HEK293 (cell line): ENCODE measurements around the gene CANT1.
A peak's percentile ranks its signal among the peaks of the same experiment; 100 is the strongest.

Experiments used
- EGR2 ChIP-seq: fragments of 450-650 bp; formaldehyde crosslinking; IDR thresholded peaks from 2 replicates; pipeline ENCODE4 v1.5.1; 2016; ENCODE audit warnings: low read depth, missing biosample characterization, missing genetic modification characterization
- GLIS2 ChIP-seq: fragments of 450-650 bp; formaldehyde crosslinking; IDR thresholded peaks from 2 replicates; pipeline ENCODE4 v1.5.1; 2016; ENCODE audit warnings: missing biosample characterization, missing genetic modification characterization
- IKZF3 ChIP-seq: fragments of 450-650 bp; IDR thresholded peaks from 2 replicates; pipeline ENCODE4 v1.5.0; 2018; ENCODE audit warnings: missing biosample characterization, mild to moderate bottlenecking, missing genetic modification characterization, moderate library complexity
- KLF16 ChIP-seq: fragments of 450-650 bp; formaldehyde crosslinking; IDR thresholded peaks from 2 replicates; pipeline ENCODE4 v1.5.1; 2017; ENCODE audit warnings: missing biosample characterization, missing genetic modification characterization
- RBAK ChIP-seq: fragments of 450-650 bp; formaldehyde crosslinking; IDR thresholded peaks from 2 replicates; pipeline ENCODE4 v1.5.1; 2016; ENCODE audit warnings: missing biosample characterization, missing genetic modification characterization
- SALL2 ChIP-seq: fragments of 450-650 bp; formaldehyde crosslinking; IDR thresholded peaks from 2 replicates; pipeline ENCODE4 v1.5.0; 2017; ENCODE audit warnings: missing biosample characterization, mild to moderate bottlenecking, missing genetic modification characterization, borderline replicate concordance
- SCRT2 ChIP-seq: fragments of 450-650 bp; formaldehyde crosslinking; IDR thresholded peaks from 2 replicates; pipeline ENCODE4 v1.5.1; 2016; ENCODE audit warnings: missing biosample characterization, missing genetic modification characterization
- SP7 ChIP-seq: fragments of 450-650 bp; formaldehyde crosslinking; IDR thresholded peaks from 2 replicates; pipeline ENCODE4 v1.5.1; 2016; ENCODE audit warnings: missing biosample characterization, missing genetic modification characterization
- ZBTB17 ChIP-seq: fragments of 450-650 bp; formaldehyde crosslinking; IDR thresholded peaks from 2 replicates; pipeline ENCODE4 v1.5.1; 2016; ENCODE audit warnings: missing biosample characterization, missing genetic modification characterization
- ZBTB48 ChIP-seq: fragments of 450-650 bp; formaldehyde crosslinking; IDR thresholded peaks from 2 replicates; pipeline ENCODE4 v1.5.1; 2016; ENCODE audit warnings: missing biosample characterization, missing genetic modification characterization
- ZBTB8A ChIP-seq: fragments of 450-650 bp; formaldehyde crosslinking; IDR thresholded peaks from 2 replicates; pipeline ENCODE4 v1.5.1; 2016; ENCODE audit warnings: missing biosample characterization, missing genetic modification characterization
- ZEB2 ChIP-seq: fragments of 450-650 bp; formaldehyde crosslinking; IDR thresholded peaks from 2 replicates; pipeline ENCODE4 v1.5.1; 2016; ENCODE audit warnings: missing biosample characterization, missing genetic modification characterization
- ZFP41 ChIP-seq: fragments of 450-650 bp; formaldehyde crosslinking; IDR thresholded peaks from 2 replicates; pipeline ENCODE4 v1.5.1; 2016; ENCODE audit warnings: missing biosample characterization, missing genetic modification characterization, borderline replicate concordance
- ZIC2 ChIP-seq: fragments of 450-650 bp; formaldehyde crosslinking; IDR thresholded peaks from 2 replicates; pipeline ENCODE4 v1.5.1; 2016; ENCODE audit warnings: missing biosample characterization, missing genetic modification characterization
- ZNF10 ChIP-seq: fragments of 450-650 bp; formaldehyde crosslinking; IDR thresholded peaks from 2 replicates; pipeline ENCODE4 v1.5.1; 2017; ENCODE audit warnings: missing biosample characterization, missing genetic modification characterization
- ZNF138 ChIP-seq: fragments of 450-650 bp; formaldehyde crosslinking; IDR thresholded peaks from 2 replicates; pipeline ENCODE4 v1.5.1; 2016; ENCODE audit warnings: missing biosample characterization, missing genetic modification characterization, borderline replicate concordance
- ZNF155 ChIP-seq: fragments of 450-650 bp; formaldehyde crosslinking; IDR thresholded peaks from 2 replicates; pipeline ENCODE4 v1.5.1; 2016; ENCODE audit warnings: missing biosample characterization, missing genetic modification characterization
- ZNF157 ChIP-seq: fragments of 450-650 bp; formaldehyde crosslinking; IDR thresholded peaks from 2 replicates; pipeline ENCODE4 v1.5.1; 2016; ENCODE audit warnings: missing biosample characterization, missing genetic modification characterization
- ZNF16 ChIP-seq: fragments of 450-650 bp; formaldehyde crosslinking; IDR thresholded peaks from 2 replicates; pipeline ENCODE4 v1.5.1; 2016; ENCODE audit warnings: low read depth, missing biosample characterization, missing genetic modification characterization
- ZNF274 ChIP-seq, 2 experiments: fragments of 200-500 bp in 1 of 2; fragments of 450-650 bp in 1 of 2; sonication (Bioruptor generic) in 1 of 2; formaldehyde crosslinking in 1 of 2; IDR thresholded peaks; 2 replicates each; pipeline versions ENCODE4 v1.5.1 to v1.6.1; 2014 to 2016; ENCODE audit warnings: borderline replicate concordance in 1 of 2, inconsistent platforms in 1 of 2, low read length in 1 of 2, missing biosample characterization in 1 of 2, missing genetic modification characterization in 1 of 2
- ZNF37A ChIP-seq: fragments of 450-650 bp; IDR thresholded peaks from 2 replicates; pipeline ENCODE4 v1.5.1; 2018; ENCODE audit warnings: missing biosample characterization, missing genetic modification characterization
- ZNF391 ChIP-seq: fragments of 450-650 bp; formaldehyde crosslinking; IDR thresholded peaks from 2 replicates; pipeline ENCODE4 v1.5.1; 2016; ENCODE audit warnings: low read depth, missing biosample characterization, missing genetic modification characterization, borderline replicate concordance
- ZNF394 ChIP-seq: fragments of 450-650 bp; formaldehyde crosslinking; IDR thresholded peaks from 2 replicates; pipeline ENCODE4 v1.5.1; 2016; ENCODE audit warnings: missing biosample characterization, missing genetic modification characterization, mild to moderate bottlenecking, moderate library complexity, borderline replicate concordance
- ZNF555 ChIP-seq: fragments of 450-650 bp; formaldehyde crosslinking; conservative IDR thresholded peaks from 2 replicates; pipeline ENCODE4 v1.5.1; 2017; ENCODE audit warnings: missing biosample characterization, mild to moderate bottlenecking, missing genetic modification characterization, inconsistent platforms
- ZNF626 ChIP-seq: fragments of 450-650 bp; sonication (Bioruptor Pico); formaldehyde crosslinking; IDR thresholded peaks from 2 replicates; pipeline ENCODE4 v1.5.1; 2018; ENCODE audit warnings: missing biosample characterization, missing genetic modification characterization, inconsistent platforms
- ZNF654 ChIP-seq: fragments of 450-650 bp; formaldehyde crosslinking; IDR thresholded peaks from 2 replicates; pipeline ENCODE4 v1.5.1; 2016; ENCODE audit warnings: low read depth, missing biosample characterization, missing genetic modification characterization
- ZNF76 ChIP-seq: fragments of 450-650 bp; formaldehyde crosslinking; IDR thresholded peaks from 2 replicates; pipeline ENCODE4; 2016; ENCODE audit warnings: low read depth, missing biosample characterization, missing genetic modification characterization, borderline replicate concordance
- ZNF768 ChIP-seq: fragments of 450-650 bp; formaldehyde crosslinking; IDR thresholded peaks from 2 replicates; pipeline ENCODE4 v1.5.1; 2018; ENCODE audit warnings: missing biosample characterization, mild to moderate bottlenecking, missing genetic modification characterization
- ZNF785 ChIP-seq: fragments of 450-650 bp; formaldehyde crosslinking; IDR thresholded peaks from 2 replicates; pipeline ENCODE4 v1.5.1; 2016; ENCODE audit warnings: missing biosample characterization, missing genetic modification characterization
- TF ChIP-seq, protein P1 (sequence below): fragments of 450-650 bp; formaldehyde crosslinking; optimal IDR thresholded peaks from 2 replicates; pipeline ENCODE3; 2016; ENCODE audit warnings: missing biosample characterization, mild to moderate bottlenecking, missing genetic modification characterization
- TF ChIP-seq, protein P2 (sequence below): fragments of 450-650 bp; formaldehyde crosslinking; IDR thresholded peaks from 2 replicates; pipeline ENCODE4 v1.5.1; 2016; ENCODE audit warnings: missing biosample characterization, missing genetic modification characterization
- TF ChIP-seq, protein P3 (sequence below): fragments of 450-650 bp; formaldehyde crosslinking; IDR thresholded peaks from 2 replicates; pipeline ENCODE4 v1.5.0; 2017; ENCODE audit warnings: missing biosample characterization, missing genetic modification characterization, borderline replicate concordance
- TF ChIP-seq, protein P4 (sequence below): fragments of 450-650 bp; formaldehyde crosslinking; IDR thresholded peaks from 2 replicates; pipeline ENCODE4 v1.5.1; 2017; ENCODE audit warnings: missing biosample characterization, missing genetic modification characterization
- TF ChIP-seq, protein P5 (sequence below): fragments of 450-650 bp; formaldehyde crosslinking; IDR thresholded peaks from 2 replicates; pipeline ENCODE4 v1.5.1; 2016; ENCODE audit warnings: missing biosample characterization, missing genetic modification characterization

Gene CANT1

DNA sequence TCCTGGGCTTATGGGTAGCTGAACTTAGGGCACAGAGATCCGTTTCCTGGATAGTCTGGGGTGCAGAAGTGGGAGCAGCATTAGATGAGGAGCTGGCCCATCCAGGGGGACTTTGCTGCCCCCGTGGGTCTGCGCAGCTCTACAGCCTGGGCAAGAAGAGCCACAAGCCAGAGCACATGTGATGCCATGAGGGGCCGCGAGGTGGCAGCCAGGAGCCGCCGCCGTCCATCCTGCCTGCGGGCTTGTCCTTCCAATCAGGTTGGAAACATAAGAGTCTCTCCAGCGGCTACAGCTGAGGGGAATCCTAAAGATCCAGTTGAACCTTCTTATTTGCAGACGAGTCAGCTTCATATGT lies 36.3 kb upstream of the CANT1 start (continued):
- TF ChIP-seq, protein P1, sequence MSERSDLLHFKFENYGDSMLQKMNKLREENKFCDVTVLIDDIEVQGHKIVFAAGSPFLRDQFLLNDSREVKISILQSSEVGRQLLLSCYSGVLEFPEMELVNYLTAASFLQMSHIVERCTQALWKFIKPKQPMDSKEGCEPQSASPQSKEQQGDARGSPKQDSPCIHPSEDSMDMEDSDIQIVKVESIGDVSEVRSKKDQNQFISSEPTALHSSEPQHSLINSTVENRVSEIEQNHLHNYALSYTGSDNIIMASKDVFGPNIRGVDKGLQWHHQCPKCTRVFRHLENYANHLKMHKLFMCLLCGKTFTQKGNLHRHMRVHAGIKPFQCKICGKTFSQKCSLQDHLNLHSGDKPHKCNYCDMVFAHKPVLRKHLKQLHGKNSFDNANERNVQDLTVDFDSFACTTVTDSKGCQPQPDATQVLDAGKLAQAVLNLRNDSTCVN (tag by site-specific recombination): no peak
- TF ChIP-seq ZNF37A (tag by site-specific recombination): no peak
- no peak for TF ChIP-seq ZNF274 (IDR thresholded peaks at IDR 0.05; ENCODE audit: low read length)
- TF ChIP-seq ZNF274 (tag by site-specific recombination; IDR thresholded peaks at IDR 0.05; ENCODE audit: borderline replicate concordance): no peak
- TF ChIP-seq ZNF626: no peak
- no peak for TF ChIP-seq ZNF10 (tag by site-specific recombination)
- TF ChIP-seq ZBTB17 (tag by site-specific recombination): no peak
- TF ChIP-seq ZNF654 (tag by site-specific recombination): peak; percentile 69
- TF ChIP-seq ZNF16 (tag by site-specific recombination): no peak
- TF ChIP-seq, protein P2, sequence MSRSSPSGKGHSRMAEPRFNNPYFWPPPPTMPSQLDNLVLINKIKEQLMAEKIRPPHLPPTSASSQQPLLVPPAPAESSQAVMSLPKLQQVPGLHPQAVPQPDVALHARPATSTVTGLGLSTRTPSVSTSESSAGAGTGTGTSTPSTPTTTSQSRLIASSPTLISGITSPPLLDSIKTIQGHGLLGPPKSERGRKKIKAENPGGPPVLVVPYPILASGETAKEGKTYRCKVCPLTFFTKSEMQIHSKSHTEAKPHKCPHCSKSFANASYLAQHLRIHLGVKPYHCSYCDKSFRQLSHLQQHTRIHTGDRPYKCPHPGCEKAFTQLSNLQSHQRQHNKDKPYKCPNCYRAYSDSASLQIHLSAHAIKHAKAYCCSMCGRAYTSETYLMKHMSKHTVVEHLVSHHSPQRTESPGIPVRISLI (tag by site-specific recombination): no peak
- TF ChIP-seq IKZF3 (tag by site-specific recombination): peak; percentile 31; the same call in 1 of the 2 replicates
- TF ChIP-seq ZNF768: no peak
- no peak for TF ChIP-seq ZEB2
- peak; percentile 43 for TF ChIP-seq GLIS2 (tag by site-specific recombination)
- no peak for TF ChIP-seq SALL2 (tag by site-specific recombination)
- TF ChIP-seq ZNF76 (tag by site-specific recombination): no peak
- no peak for TF ChIP-seq ZNF391 (tag by site-specific recombination)
- no peak for TF ChIP-seq KLF16
- TF ChIP-seq ZNF785 (tag by site-specific recombination): no peak
- TF ChIP-seq ZFP41 (tag by site-specific recombination): no peak
- no peak for TF ChIP-seq EGR2 (tag by site-specific recombination)
- TF ChIP-seq, protein P3, sequence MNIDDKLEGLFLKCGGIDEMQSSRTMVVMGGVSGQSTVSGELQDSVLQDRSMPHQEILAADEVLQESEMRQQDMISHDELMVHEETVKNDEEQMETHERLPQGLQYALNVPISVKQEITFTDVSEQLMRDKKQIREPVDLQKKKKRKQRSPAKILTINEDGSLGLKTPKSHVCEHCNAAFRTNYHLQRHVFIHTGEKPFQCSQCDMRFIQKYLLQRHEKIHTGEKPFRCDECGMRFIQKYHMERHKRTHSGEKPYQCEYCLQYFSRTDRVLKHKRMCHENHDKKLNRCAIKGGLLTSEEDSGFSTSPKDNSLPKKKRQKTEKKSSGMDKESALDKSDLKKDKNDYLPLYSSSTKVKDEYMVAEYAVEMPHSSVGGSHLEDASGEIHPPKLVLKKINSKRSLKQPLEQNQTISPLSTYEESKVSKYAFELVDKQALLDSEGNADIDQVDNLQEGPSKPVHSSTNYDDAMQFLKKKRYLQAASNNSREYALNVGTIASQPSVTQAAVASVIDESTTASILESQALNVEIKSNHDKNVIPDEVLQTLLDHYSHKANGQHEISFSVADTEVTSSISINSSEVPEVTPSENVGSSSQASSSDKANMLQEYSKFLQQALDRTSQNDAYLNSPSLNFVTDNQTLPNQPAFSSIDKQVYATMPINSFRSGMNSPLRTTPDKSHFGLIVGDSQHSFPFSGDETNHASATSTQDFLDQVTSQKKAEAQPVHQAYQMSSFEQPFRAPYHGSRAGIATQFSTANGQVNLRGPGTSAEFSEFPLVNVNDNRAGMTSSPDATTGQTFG (tag by site-specific recombination): no peak
- TF ChIP-seq ZBTB48 (tag by site-specific recombination): no peak
- no peak for TF ChIP-seq ZBTB8A (tag by site-specific recombination)
- TF ChIP-seq, protein P4, sequence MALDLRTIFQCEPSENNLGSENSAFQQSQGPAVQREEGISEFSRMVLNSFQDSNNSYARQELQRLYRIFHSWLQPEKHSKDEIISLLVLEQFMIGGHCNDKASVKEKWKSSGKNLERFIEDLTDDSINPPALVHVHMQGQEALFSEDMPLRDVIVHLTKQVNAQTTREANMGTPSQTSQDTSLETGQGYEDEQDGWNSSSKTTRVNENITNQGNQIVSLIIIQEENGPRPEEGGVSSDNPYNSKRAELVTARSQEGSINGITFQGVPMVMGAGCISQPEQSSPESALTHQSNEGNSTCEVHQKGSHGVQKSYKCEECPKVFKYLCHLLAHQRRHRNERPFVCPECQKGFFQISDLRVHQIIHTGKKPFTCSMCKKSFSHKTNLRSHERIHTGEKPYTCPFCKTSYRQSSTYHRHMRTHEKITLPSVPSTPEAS: no peak
- 0 out of 2 replicates have a peak, but pooled peaks have one; percentile 31 for TF ChIP-seq SCRT2 (tag by site-specific recombination)
- TF ChIP-seq ZNF394 (tag by site-specific recombination): no peak
- TF ChIP-seq ZNF155 (tag by site-specific recombination): no peak
- TF ChIP-seq SP7 (tag by site-specific recombination): no peak
- no peak for TF ChIP-seq ZNF555 (tag by site-specific recombination)
- no peak for TF ChIP-seq ZNF157
- TF ChIP-seq ZNF138 (tag by site-specific recombination): no peak
- TF ChIP-seq ZIC2 (tag by site-specific recombination): no peak
- no peak for TF ChIP-seq RBAK (tag by site-specific recombination)
- TF ChIP-seq, protein P5, sequence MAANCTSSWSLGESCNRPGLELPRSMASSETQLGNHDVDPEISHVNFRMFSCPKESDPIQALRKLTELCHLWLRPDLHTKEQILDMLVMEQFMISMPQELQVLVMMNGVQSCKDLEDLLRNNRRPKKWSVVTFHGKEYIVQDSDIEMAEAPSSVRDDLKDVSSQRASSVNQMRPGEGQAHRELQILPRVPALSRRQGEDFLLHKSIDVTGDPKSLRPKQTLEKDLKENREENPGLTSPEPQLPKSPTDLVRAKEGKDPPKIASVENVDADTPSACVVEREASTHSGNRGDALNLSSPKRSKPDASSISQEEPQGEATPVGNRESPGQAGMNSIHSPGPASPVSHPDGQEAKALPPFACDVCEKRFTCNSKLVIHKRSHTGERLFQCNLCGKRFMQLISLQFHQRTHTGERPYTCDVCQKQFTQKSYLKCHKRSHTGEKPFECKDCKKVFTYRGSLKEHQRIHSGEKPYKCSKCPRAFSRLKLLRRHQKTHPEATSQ (tag by site-specific recombination): no peak
